Measurements from ENCODE around the gene CD46.
"Not testable (repeated sequence)": the region's sequence is repeated elsewhere in the genome, so short reads cannot be mapped to it uniquely, and the experiment has no call there.

The CD46 gene

GRCh38 chr1:207750631-207751305 lies 1.1 kb upstream of the CD46 start:
- no peak for DNase-seq (ENCODE audit: low read depth)

- not testable (repeated sequence) for DNase-seq (ENCODE audit: low read depth)
Measured at GRCh38 chr1:207751463-207751789, 428 bp upstream of the CD46 start.

- DNase-seq (ENCODE audit: low read depth) = peak; percentile 11
Measured at GRCh38 chr1:207752456-207752998, 673 bp downstream of the CD46 start.

GRCh38 chr1:207753611-207754010 lies 1.8 kb downstream of the CD46 start:
- no peak for DNase-seq (ENCODE audit: low read depth)

- DNase-seq (ENCODE audit: low read depth) = no peak
Measured at GRCh38 chr1:207754011-207754410, 2.2 kb downstream of the CD46 start.

GRCh38 chr1:207754974-207755700 lies 3.3 kb downstream of the CD46 start:
- no peak for DNase-seq (ENCODE audit: low read depth)

GRCh38 chr1:207755846-207756693 lies 4.2 kb downstream of the CD46 start:
- no peak for DNase-seq (ENCODE audit: low read depth)

GRCh38 chr1:207762622-207763021 lies 10.8 kb downstream of the CD46 start:
- DNase-seq (ENCODE audit: low read depth) = no peak

GRCh38 chr1:207763091-207763490 lies 11.2 kb downstream of the CD46 start:
- no peak for DNase-seq (ENCODE audit: low read depth)

GRCh38 chr1:207763972-207764371 lies 12.1 kb downstream of the CD46 start:
- no peak for DNase-seq (ENCODE audit: low read depth)

GRCh38 chr1:207766569-207766968 lies 14.7 kb downstream of the CD46 start:
- DNase-seq (ENCODE audit: low read depth) = no peak

GRCh38 chr1:207770514-207770913 lies 18.7 kb downstream of the CD46 start:
- not testable (repeated sequence) for DNase-seq (ENCODE audit: low read depth)

- not testable (repeated sequence) for DNase-seq (ENCODE audit: low read depth)
Measured at GRCh38 chr1:207776045-207776444, 24.2 kb downstream of the CD46 start.

GRCh38 chr1:207777412-207777811 lies 25.6 kb downstream of the CD46 start:
- not testable (repeated sequence) for DNase-seq (ENCODE audit: low read depth)

GRCh38 chr1:207779008-207779407 lies 27.2 kb downstream of the CD46 start:
- DNase-seq (ENCODE audit: low read depth) = no peak

GRCh38 chr1:207781312-207781711 lies 29.5 kb downstream of the CD46 start:
- no peak for DNase-seq (ENCODE audit: low read depth)

GRCh38 chr1:207787776-207788175 lies 35.9 kb downstream of the CD46 start:
- no peak for DNase-seq (ENCODE audit: low read depth)

GRCh38 chr1:207789386-207789785 lies 37.5 kb downstream of the CD46 start:
- no peak for DNase-seq (ENCODE audit: low read depth)

- no peak for DNase-seq (ENCODE audit: low read depth)
Measured at GRCh38 chr1:207789792-207790787, 38.2 kb downstream of the CD46 start.

- DNase-seq (ENCODE audit: low read depth) = no peak
Measured at GRCh38 chr1:207791290-207791689, 39.4 kb downstream of the CD46 start.

GRCh38 chr1:207793327-207793726 lies 41.5 kb downstream of the CD46 start:
- DNase-seq (ENCODE audit: low read depth) = no peak
